MM.1S (cell line): ENCODE data around the gene CACNB4.
"Not testable (repeated sequence)": the region's sequence is repeated elsewhere in the genome, so short reads cannot be mapped to it uniquely, and the experiment has no call there.

Experiments used
- DNase-seq: peaks from one replicate; pipeline ENCODE4 v3.0.0-alpha.2; 2015
- H2AFZ ChIP-seq: fragments of 300-600 bp; sonication (generic); 2 replicates; pipeline ENCODE4 v1.6.0; 2016; ENCODE audit warnings: antibody characterized with exemption, low read length
- H3F3A ChIP-seq: fragments of 300-600 bp; sonication (generic); 2 replicates; pipeline ENCODE4 v1.6.1; 2016; ENCODE audit warnings: mild to moderate bottlenecking, antibody characterized with exemption, low read length, moderate library complexity, mixed read lengths; ENCODE audit not compliant: insufficient read depth
- H3K27ac ChIP-seq: fragments of 300-600 bp; sonication (generic); 2 replicates; pipeline ENCODE4 v1.5.1; 2016; ENCODE audit warnings: mild to moderate bottlenecking, low read length
- H3K27me3 ChIP-seq: fragments of 300-600 bp; sonication (generic); replicated peaks from 2 replicates; pipeline ENCODE4 v1.6.0; 2016; ENCODE audit warnings: low read length; ENCODE audit not compliant: insufficient read depth
- H3K36me3 ChIP-seq: fragments of 300-600 bp; sonication (generic); replicated peaks from 2 replicates; pipeline ENCODE4 v1.6.1; 2016; ENCODE audit warnings: mild to moderate bottlenecking, low read length, mixed read lengths; ENCODE audit not compliant: insufficient read depth
- H3K4me1 ChIP-seq: fragments of 300-600 bp; sonication (generic); 2 replicates; pipeline ENCODE4 v1.6.1; 2016; ENCODE audit warnings: low read length, mixed read lengths
- H3K4me2 ChIP-seq: fragments of 300-600 bp; sonication (generic); 2 replicates; pipeline ENCODE4 v1.6.0; 2016; ENCODE audit warnings: low read depth, low read length
- H3K4me3 ChIP-seq: fragments of 300-600 bp; sonication (generic); 2 replicates; pipeline ENCODE4 v1.5.1; 2016; ENCODE audit warnings: low read length, mixed read lengths
- H3K79me2 ChIP-seq: fragments of 300-600 bp; sonication (generic); 2 replicates; pipeline ENCODE4 v1.6.1; 2016; ENCODE audit warnings: mixed run types, low read length, mixed read lengths
- H3K9ac ChIP-seq: fragments of 300-600 bp; sonication (generic); 2 replicates; pipeline ENCODE4 v1.6.1; 2016; ENCODE audit warnings: low read length, mixed read lengths
- H3K9me2 ChIP-seq: fragments of 300-600 bp; sonication (generic); replicated peaks from 2 replicates; pipeline ENCODE4 v1.6.1; 2016; ENCODE audit warnings: mild to moderate bottlenecking, low read length, mixed read lengths; ENCODE audit not compliant: insufficient read depth
- H3K9me3 ChIP-seq: fragments of 300-600 bp; sonication (generic); replicated peaks from 2 replicates; pipeline ENCODE4 v1.6.1; 2016; ENCODE audit warnings: mild to moderate bottlenecking, low read length, mixed read lengths; ENCODE audit not compliant: insufficient read depth
- H4K20me1 ChIP-seq: fragments of 300-600 bp; sonication (generic); 2 replicates; pipeline ENCODE4 v1.6.1; 2016; ENCODE audit warnings: mild to moderate bottlenecking, low read length, moderate library complexity, mixed read lengths; ENCODE audit not compliant: insufficient read depth
- EZH2 ChIP-seq: fragments of 300-600 bp; sonication (generic); optimal IDR thresholded peaks from 2 replicates; pipeline ENCODE3; 2017; ENCODE audit warnings: low read depth, mild to moderate bottlenecking, antibody characterized with exemption, low read length, mixed read lengths
- EZH2phosphoT487 ChIP-seq: fragments of 300-600 bp; sonication (generic); IDR thresholded peaks from 2 replicates; pipeline ENCODE4 v1.6.1; 2018; ENCODE audit warnings: antibody characterized with exemption, low read length
- TF ChIP-seq, protein P1 (sequence below): fragments of 300-600 bp; sonication (generic); IDR thresholded peaks from 2 replicates; pipeline ENCODE4 v1.5.1; 2016; ENCODE audit warnings: antibody characterized with exemption, low read length, mixed read lengths

The CACNB4 gene

DNA sequence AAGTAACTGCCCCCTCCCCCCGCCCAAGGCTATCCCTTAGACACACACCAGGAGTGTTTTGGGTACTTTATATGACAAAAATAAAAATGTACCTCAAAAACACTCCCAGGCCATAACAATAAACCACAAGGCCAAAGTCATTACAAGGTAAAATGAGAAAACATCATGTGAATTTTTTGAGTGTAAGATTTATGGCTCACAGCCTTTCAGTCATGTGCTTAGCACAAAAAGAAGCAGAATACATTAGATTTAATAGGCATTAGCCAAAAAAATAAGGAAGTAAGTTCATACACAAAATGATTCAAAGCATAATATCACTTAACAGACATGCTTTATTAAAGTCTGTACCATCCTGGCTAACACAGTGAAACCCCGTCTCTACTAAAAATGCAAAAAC is 103.7 kb downstream of the CACNB4 start:
- Histone ChIP-seq H3K9me2 (no peaks in the 10 kb centered on the region), H3F3A (no peaks in the 10 kb centered on the region), H4K20me1 (no peaks in the 10 kb centered on the region), H3K27me3 (no peaks in the 10 kb centered on the region), H3K9me3 (no peaks in the 10 kb centered on the region), H3K27ac (no peak overlapping the region), H3K4me1 (no peaks in the 10 kb centered on the region), H3K4me2 (no peak overlapping the region), H3K9ac (no peak overlapping the region), H3K36me3 (no peaks in the 10 kb centered on the region), H3K4me3 (no peak overlapping the region), H2AFZ (no peak overlapping the region), H3K79me2 (no peaks in the 10 kb centered on the region)
- DNase-seq: no peak
- TF ChIP-seq, protein P1, sequence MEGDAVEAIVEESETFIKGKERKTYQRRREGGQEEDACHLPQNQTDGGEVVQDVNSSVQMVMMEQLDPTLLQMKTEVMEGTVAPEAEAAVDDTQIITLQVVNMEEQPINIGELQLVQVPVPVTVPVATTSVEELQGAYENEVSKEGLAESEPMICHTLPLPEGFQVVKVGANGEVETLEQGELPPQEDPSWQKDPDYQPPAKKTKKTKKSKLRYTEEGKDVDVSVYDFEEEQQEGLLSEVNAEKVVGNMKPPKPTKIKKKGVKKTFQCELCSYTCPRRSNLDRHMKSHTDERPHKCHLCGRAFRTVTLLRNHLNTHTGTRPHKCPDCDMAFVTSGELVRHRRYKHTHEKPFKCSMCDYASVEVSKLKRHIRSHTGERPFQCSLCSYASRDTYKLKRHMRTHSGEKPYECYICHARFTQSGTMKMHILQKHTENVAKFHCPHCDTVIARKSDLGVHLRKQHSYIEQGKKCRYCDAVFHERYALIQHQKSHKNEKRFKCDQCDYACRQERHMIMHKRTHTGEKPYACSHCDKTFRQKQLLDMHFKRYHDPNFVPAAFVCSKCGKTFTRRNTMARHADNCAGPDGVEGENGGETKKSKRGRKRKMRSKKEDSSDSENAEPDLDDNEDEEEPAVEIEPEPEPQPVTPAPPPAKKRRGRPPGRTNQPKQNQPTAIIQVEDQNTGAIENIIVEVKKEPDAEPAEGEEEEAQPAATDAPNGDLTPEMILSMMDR: no peak
- TF ChIP-seq EZH2phosphoT487 (no peak), EZH2 (no peak)

DNA sequence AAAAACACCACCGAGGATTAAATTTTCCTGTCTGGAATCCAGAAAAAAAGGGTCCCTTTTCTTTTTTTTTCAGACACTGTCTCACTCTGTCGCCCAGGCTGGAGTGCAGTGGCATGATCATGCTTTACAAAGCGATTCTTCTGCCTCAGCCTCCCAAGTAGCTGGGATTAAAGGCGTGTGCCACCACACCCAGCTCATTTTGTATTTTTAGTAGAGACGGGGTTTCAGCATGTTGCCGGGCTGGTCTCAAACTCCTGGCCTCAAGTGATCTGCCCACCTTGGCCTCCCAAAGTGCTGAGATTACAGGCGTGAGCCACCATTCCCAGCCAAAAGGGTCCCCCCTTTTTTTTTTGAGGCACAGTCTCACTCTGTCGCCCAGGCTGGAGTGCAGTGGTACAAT is 104.7 kb downstream of the CACNB4 start:
- H3K27me3 ChIP-seq: not testable (repeated sequence)

DNA sequence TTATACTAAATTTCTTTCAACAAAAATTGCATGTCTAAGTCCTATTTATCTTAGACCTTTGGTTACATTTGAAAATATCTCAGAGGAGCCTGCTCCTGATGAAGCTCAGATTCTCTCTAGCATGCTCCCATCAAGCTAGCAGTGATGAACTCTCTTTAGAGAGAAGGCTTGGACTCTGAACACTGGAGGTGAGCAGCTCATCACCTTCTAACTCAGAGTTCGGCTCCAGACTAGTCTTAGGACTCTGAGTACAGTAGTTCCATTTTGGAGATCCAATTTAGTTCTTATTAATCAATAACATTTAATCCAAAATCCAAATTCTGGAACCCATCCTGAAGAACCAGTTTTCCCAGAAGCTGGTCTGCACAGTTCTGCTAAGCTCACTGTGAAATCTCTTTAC is 107.8 kb downstream of the CACNB4 start:
- Histone ChIP-seq H3K36me3 (no peaks in the 10 kb centered on the region), H3K9me2 (no peaks in the 10 kb centered on the region), H3K27me3 (no peaks in the 10 kb centered on the region), H3F3A (no peaks in the 10 kb centered on the region), H3K4me2 (no peak overlapping the region), H2AFZ (no peak overlapping the region), H3K79me2 (no peaks in the 10 kb centered on the region), H4K20me1 (no peaks in the 10 kb centered on the region), H3K9me3 (no peaks in the 10 kb centered on the region), H3K4me1 (no peaks in the 10 kb centered on the region), H3K27ac (no peak overlapping the region), H3K4me3 (no peak overlapping the region), H3K9ac (no peak overlapping the region)
- TF ChIP-seq EZH2phosphoT487: no peak
- no peak for TF ChIP-seq EZH2
- TF ChIP-seq, protein P1: no peak
- DNase-seq: no peak

More for the DNA sequence above, 104.7 kb downstream of the CACNB4 start:
- not testable (repeated sequence) for H3K4me3 ChIP-seq, H3K9ac ChIP-seq, H3K9me2 ChIP-seq, H3F3A ChIP-seq, H3K27ac ChIP-seq, H3K4me1 ChIP-seq, DNase-seq, H3K4me2 ChIP-seq, H3K9me3 ChIP-seq, H4K20me1 ChIP-seq, H3K36me3 ChIP-seq, H2AFZ ChIP-seq, H3K79me2 ChIP-seq

DNA sequence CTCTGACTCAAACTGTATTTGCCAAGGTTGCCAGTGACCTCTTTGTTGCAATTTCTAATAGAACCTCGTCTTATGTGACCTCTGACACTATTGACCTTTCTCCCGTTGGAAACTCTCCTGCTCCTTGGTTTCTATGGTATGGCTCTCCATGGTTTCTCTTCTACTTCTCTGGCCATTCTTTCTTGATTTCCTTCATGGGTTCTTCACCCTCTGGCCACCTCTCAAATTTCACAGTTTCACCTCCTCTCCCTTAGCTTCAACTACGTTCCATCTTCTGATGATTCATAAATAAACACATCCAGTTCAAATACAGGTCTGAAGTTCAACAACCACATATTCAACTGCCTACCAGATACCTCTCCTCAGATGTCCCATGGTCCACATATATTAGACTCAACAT is 109.5 kb downstream of the CACNB4 start:
- Histone ChIP-seq H3K36me3 (no peaks in the 10 kb centered on the region), H2AFZ (no peak overlapping the region), H3K4me3 (no peak overlapping the region), H3K9me3 (no peaks in the 10 kb centered on the region), H3K4me2 (no peak overlapping the region), H3F3A (no peaks in the 10 kb centered on the region), H3K4me1 (no peaks in the 10 kb centered on the region), H3K9me2 (no peaks in the 10 kb centered on the region), H3K27ac (no peak overlapping the region), H3K79me2 (no peaks in the 10 kb centered on the region), H3K27me3 (no peaks in the 10 kb centered on the region), H3K9ac (no peak overlapping the region), H4K20me1 (no peaks in the 10 kb centered on the region)
- DNase-seq: no peak
- TF ChIP-seq EZH2 (no peak), EZH2phosphoT487 (no peak)
- TF ChIP-seq, protein P1: no peak
